HG02840 (cell line): Measurements from ENCODE around the gene SLC5A3.

ENCODE experiments used
- ATAC-seq: cut with Tn5 transposase; IDR thresholded peaks from one replicate; pipeline ENCODE4 v1.9.1; 2021; ENCODE audit warnings: mild to moderate bottlenecking, moderate library complexity, moderate number of reproducible peaks; ENCODE audit not compliant: unreplicated experiment, low FRiP score

SLC5A3 gene

DNA sequence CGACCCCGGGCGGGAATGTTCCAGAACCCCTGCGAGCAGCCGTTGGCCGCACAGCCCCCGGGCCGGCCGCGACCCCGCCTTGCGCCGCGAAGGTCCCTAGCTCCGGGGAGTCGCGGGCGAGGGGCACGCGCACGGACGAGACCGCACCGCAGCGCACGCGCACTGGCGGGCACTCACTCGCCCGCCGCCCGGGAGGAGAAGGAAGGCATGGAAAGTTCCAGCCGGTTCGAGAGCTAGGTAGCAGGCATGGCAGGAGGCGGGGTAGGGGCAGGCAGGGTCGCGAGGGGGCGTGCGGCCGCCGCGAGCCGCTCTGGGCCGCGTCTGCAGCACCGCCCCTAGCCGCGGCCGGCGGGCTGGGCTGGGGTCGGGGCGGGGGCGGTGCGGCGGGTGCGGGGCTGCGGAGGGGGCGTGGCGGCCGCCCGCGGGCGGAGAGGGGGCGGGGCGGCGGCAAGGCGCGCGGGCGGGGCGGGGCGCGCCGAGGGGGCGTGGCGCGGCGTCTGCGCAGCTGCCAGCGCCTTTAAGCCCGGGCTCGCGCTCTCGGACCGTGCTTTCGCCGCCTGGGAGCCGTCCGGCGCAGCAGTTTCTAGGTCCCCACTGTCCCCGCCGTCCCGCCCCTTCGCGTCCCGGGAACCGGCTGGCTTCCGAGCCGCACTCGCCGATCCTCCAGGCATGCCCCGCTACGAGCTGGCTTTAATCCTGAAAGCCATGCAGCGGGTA lies at the start of gene SLC5A3, which contains the start of gene MRPS6:
Gene SLC5A3 (plus strand): TSS at position 547 of the 717 bp plus-strand sequence. CDS start 21,621 bp downstream, outside the sequence.
Gene MRPS6 (plus strand): TSS at position 547 of the 717 bp plus-strand sequence. CDS start 123 bp downstream, at position 670.
- peak; percentile 78 for ATAC-seq

DNA sequence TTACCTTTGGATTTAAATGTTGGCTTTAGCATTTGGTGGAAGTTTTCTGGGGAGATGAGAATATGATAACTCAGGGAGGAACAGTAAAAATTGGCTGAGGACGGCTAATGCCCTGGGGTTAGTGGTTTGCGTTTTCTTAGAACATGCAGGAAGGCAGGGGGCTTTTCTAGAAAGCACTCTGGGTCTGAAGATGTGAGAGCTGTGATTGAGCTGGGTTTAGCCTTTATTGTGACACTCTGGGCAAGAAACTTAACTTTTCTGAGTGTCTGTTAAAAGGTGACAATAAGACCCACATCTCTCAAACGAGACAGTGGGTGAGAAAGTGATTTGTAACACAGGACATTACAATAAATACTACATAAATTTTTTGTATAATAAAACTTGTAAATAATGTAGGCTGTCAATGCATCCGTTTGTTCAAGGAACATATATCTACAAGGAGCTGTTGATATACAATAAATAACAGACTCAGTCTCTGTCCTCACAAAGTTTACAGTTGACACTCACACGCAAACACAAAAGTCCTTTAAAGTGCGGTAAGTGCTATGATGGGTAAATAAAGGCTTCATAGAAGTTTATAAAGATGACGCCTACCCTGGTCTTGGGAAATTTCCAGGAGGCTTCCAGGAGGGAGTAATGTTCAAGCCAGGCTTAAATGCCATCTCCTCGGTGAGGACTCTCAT lies 49.5 kb upstream of the SLC5A3 start:
- ATAC-seq: no peak

DNA sequence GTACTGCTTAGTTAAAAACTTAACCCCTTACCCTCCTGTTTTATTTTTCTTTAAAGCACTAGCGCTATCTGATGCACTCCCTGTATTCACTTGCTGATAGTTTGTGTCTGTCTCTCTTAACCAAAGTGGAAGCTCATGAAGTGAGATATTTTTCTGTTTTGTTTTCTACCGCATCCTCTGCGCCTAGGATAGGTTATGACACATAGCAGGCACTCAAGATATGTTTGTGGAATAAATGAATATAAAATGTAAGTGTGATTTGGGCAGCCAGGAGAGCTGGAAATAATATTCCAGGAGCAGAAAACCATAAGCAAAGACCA lies 49.0 kb upstream of the SLC5A3 start:
- no peak for ATAC-seq

DNA sequence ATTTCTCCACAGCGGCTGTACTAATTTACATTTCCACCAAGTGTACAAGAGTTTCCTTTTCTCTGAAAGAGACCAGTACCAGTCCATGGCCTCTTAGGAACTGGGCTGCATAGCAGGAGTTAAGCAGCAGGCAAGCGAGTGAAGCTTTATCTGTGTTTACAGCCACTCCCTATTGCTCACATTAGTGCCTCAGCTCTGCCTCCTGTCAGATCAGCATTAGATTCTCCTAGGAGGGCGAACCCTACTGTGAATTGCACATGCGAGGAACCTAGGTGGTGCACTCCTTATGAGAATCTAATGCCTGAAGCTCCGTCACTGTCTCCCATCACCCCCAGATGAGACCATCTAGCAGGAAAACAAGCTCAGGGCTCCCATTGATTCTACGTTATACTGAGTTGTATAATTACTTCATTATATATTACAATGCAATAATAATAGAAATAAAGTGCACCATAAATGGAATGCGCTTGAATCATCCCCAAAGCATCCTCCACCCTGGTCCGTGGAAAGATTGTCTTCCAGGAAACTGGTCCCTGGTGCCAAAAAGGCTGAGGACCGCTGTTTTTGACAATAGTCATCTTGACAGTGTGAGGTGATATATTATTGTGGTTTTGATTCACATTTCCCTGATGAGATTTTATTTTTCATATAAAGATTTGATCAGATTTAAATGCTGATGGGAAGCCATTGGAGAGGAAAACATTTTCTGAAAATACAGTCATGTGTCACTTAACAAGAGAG lies 45.5 kb upstream of the SLC5A3 start:
- no peak for ATAC-seq

DNA sequence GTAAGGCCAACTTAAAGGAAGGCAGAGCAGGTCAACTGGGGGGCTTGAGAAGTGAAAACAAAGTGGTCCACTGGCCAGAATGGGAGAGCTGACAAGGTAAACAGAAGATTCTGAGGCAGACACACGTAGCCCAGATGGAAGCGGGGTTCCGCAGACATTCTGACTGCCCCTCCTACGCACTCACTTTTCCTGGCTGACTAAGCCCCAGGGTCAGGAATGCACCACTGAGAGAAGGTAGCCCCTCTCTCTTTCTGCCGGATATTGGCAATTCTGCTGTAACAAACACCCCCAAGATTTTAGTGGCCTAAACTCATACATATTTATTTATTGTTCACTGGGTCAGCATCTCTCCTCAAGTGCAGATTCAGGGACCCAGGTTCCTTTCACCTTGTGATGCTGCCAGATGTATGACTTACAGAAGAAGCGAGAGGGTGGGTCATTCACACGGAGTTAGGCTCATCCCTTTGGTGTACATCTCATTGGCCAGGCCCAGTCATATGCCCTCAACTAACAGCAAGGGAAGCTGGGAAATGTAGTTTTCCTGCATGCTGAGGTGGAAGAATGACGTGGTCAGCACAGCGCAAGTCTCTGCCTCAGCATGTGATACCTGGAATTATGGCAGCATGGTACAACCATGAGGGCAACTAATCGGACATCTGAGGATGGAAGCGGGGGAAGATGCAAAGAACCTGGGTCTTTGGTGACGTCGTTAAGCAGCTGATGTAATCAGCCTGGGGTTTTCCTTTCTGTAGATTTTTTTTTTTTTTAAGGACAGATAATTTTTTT lies 43.4 kb upstream of the SLC5A3 start:
- ATAC-seq: peak; percentile 90

DNA sequence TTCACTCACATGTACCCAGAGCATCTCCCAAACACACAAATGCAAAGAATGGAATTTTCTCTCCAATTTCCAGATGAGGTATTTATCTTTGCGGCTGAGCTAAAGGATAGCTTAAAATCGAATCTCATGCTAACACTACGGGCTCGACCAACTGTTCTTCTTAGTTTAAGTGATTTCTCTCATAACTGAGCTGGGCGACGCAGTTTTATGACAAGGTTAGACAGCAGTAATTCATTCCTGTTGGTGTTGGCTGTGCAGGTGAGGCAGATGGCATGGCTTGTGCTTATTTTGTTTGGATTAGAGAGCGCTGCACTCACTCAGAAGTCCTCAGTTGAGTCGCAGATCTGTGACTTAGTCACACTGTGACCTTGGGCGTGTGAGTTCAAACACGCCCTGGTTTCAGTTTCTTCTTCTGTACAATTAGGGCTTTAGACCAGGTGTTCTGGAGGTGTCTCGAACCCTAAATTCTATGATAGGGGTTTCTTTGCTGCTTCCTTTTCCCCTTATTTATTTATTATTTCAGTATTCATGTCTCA lies 41.5 kb upstream of the SLC5A3 start:
- no peak for ATAC-seq

DNA sequence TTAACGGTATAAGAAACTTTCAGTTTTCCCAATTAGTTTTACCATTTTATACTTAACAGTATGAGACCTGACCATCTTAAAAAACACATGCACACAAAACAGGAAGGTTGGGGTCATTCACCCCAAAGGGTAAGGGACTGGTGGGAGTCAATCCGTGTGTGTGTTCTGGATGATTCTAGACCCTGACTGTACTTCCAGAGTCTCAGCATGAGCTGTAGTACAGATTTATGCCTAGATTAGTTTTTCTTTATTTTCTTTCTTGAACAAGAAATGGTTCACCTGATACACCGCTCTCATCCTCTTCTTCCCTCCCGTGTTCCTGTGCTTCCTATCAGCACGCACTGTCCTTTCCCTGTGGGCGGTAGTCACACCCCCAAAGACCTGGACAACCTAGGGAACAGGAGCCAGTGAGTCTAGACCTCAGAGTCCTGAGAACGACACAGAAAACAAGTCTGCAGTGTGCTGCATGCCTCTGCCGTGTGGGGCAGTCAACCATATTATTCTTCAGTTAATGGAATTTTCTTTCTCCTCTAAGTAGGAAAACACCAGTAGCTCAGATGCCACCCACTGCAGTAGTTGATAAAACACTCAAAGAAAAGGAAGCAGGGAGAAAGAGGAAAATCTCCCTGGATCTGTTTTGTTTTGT lies 38.9 kb upstream of the SLC5A3 start:
- ATAC-seq: no peak

DNA sequence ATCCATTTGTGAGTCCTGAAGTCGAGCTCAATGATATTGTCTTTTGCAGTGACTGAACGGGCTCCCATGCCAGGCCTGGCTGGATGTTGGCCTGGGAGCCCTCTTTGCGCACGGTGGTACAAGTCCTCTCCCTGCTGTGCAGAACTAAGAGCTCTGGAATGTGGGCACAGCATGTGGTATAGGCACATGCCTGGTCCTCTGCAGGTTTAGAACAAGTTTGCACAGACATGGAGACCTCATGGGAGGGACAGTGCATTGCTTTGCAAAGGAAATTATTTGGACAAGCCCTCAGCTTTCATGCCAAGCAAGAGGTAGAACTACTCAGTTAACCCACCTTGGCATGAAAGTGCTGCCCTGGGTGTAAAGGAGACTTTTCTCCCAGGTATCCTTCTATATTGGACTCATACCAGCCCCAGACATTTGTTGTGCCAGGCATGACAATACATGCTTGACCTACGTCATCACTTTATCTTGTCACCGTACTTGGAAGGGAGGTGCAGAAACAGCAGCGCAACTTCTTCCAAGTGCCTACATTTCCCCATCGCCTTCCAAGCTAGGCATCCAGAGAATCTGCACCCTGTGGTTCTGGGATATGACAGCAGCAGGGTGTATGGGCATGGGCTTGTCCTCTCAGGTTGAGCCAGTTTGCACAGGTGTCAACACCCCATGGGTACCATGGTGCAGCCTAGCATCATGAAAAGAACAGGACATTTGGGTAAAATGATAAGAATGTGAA lies 37.6 kb upstream of the SLC5A3 start:
- ATAC-seq: no peak

DNA sequence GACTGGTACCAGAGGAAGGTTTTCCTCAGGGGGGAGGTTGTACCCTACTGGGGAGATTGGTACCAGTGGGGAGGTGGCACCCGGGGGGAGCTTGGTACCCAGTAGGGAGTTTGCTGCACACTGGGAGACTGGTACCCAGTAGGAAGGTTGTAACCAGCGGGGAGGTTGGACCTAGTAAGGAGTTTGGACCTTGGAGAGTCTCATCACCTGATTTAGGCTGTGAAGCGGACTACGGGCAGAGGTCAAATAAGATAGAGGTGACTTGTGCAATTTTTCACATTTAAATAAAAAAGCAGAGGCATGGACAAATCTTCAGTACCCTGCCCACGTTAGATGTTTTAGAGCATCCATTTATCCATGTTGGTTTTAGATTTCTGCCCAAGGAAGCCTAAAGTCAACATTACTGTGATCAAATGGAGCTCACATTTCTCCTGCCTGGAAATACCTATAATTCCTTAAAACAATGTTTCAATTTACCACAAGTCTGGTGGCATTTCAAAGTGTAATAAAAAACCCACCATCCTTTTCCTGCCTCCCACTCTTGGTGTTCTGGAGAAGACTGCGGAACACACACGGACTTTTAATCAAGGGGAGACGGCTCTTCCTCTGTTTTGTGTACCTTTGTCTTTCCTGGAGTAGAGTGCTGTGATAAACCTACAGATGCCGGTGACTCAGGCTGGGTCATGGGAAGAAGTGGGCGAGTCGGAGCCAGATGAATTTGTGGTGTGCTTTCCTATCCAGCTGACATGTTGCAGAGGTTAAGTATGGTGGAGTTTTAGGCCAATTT lies 36.2 kb upstream of the SLC5A3 start:
- no peak for ATAC-seq

DNA sequence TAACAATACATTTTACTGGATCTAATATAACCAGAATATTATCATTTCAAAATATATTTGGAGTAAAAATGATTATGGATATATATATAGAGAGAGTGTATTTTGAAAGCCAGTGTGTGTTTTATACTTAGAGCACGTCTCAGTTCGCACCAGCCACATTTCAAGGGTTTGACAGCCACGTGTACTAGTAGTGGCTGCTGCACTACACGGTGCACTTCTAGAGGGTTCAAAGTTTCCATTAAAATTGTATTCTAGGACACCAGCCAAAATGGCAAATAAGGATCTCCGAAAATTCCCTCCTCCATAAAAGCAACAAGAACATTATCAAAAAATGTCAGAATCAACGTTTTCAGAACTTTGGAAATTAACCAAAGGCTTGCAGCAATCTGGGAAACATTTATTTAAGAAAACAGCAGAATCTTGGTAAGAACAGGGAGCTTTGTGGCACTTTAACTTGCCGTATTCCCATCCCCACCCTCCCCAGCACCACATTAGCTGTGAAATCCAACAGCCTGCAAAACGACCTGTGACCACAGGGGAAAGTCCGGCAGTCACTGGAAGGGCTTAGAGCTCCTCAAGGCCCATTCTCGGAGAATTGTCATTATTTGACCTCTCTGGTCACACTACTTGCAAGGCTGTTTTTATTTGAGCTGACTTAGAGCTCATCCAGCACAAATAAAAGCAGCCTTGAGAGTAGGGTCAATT lies 33.5 kb upstream of the SLC5A3 start:
- ATAC-seq: no peak

DNA sequence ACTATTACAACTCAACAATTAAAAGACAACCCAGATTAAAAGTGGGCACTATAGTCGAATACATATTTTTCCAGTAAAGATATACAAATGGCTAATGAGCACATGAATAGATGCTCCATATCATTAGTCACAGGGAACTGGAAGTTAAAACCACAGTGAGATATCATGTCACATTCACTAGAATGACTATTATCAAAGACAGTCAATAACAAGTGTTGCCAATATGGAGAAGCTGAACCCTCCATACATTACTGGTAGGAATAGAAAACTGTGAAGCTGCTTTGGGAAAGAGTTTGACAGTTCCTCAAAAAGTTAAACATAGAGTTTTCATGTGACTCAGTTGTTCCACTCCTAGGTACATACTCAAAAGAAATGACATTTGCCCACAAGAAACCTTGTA lies 30.6 kb upstream of the SLC5A3 start:
- no peak for ATAC-seq

DNA sequence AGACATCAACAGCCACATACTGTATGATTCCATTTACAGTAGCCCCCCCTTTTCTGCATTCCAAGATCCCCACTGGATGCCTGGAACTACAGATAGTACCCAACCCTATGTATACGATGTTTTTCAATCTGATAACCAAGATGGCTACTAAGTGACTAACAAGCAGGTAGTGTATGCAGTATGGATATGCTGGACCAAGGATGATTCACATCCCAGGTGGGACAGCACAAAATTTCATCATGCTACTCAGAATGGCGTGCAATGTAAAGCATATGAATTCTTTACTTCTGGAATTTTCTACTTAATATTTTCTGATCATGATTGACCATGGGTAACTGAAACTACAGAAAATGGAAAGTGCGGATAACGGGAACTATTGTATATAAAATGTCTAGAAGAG lies 30.0 kb upstream of the SLC5A3 start:
- no peak for ATAC-seq

DNA sequence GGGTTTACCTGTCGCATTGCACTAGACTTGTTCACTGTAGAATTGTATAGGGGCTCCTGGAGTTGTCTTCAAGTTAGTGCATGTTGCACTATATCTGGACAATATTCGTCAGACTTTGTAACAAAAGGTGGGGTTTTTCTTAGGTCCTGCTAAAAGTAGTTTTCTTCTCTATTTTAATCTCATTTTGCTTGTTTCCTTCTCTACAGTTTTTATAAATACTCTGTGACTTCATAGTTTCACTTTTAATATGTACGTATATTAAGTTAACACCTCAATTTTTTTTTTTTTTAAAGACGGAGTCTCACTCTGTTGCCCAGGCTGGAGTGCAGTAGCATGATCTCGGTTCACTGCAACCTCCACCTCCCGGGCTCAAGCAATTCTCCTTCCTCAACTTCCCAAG lies 26.5 kb upstream of the SLC5A3 start:
- ATAC-seq: no peak

DNA sequence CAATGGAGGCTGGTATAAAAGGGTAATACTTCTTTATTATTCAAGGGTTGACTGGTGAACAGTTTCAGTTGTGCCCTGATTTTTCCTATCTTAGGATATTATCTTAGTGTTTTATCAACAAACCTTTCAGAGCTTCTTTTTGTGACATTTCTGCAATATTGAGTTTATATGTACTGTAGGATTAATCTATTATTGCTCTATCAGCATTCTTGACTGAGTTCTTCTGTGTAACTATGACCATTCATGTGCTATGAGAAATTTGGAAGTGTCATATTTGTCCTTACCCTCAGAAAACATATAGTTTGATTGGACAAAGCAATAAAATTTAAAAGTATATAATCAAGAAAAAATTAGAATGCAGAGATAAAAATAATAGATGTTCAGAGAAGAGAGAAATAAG lies 25.5 kb upstream of the SLC5A3 start:
- ATAC-seq: no peak

DNA sequence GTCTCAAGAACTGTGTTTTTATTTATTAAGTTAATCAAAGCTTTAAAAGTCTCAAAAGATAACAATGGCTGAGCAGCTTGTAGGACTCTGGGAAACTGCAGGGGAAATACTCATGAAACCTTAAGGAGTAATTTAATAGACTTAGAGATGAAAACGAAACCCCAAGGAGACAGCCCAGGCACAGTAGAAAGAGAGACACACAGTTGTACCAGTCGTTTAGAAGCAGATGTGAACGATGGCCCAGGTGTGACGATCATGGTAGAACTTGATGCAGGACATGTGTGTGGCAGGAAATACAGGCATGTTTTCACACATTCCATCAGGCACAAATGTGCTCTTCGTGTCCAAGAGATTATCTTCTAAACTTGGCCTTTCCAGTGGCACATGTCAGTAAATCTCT lies 21.2 kb upstream of the SLC5A3 start:
- ATAC-seq: no peak

DNA sequence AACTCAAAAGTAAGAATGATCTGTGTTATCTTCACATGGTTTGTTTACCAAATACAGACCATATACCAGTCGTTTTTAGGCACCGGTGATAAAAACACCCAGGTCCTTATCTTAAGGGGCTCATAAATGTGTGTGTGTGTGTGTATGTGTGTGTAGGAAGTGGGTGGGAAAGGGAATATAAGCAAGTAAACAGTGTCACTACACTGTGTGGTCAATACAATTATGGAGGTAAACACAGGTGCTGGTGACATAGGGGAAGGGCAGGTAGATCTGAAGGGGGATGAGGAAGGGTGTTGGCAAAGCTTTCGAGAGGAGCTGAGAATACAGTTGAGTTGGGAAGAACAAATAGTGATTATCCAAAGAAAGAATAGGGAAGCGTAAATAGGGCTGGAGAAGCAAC lies 19.1 kb upstream of the SLC5A3 start:
- no peak for ATAC-seq

DNA sequence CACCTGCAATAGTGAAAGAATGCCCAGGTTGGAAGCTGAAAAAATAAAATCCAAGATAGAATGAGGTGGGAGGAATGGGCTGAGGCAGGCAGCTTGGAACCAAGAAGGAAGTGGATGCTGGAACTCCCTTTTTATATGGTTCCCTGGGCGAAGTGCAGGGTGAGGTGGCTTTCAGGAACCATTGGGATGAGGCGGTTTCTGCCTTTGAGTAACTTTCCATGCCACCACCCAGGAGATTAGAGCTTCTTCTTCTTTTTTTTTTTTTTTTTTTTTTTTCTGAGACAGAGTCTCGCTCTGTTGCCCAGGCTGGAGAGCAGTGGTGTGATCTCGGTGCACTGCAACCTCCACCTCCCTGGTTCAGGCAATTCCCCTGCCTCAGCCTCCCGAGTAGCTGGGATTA lies 17.8 kb upstream of the SLC5A3 start:
- no peak for ATAC-seq

DNA sequence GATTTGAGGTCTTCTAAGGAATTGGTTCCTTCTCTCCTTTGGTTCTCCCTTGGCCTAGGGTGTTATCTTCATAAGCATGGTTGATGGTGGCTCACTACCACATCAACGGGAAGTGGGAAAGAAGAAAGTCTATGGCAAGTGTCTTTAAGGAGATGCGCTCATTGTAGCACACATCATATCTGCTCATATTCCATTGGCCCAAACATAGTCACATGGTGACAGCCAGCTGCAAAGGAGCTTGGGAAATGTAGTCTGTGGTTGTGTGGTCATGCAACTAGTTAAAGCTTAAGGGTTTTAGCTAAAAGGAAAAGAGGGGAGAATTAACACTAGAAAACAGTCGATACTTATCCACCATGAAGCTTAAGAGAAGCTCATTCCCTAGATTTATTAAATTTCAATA lies 11.4 kb upstream of the SLC5A3 start:
- ATAC-seq: no peak
